A549 (cell line): ENCODE measurements around the gene ABI3BP. TPM values are rescaled to one million over a fixed set of nuclear protein-coding genes. Genes with fewer than 3 reads are reported as not detected.

Source experiments
- ATAC-seq, 2 experiments: fragments of 200-7000 bp in 1 of 2; fragments of >200 bp in 1 of 2; cut with Nextera tagmentation in 1 of 2; cut with Tn5 transposase in 1 of 2; 3 replicates each; pipeline versions ENCODE4 v1.8.0 to v1.9.1; 2018 to 2020; ENCODE audit warnings: mild to moderate bottlenecking in 1 of 2, moderate library complexity in 1 of 2
- CTCF ChIA-PET: fragments of 300-600 bp; sonication (Branson Sonifier 250); formaldehyde crosslinking; extraction: SDS; loops from one replicate; lab custom pipeline; 2021; ENCODE audit warnings: antibody characterized with exemption, inconsistent platforms; lab: Yijun Ruan, JAX
- POLR2A ChIA-PET: fragments of 350-600 bp; formaldehyde crosslinking; extraction: SDS; loops from one replicate; lab custom pipeline; 2021; ENCODE audit warnings: antibody characterized with exemption, inconsistent platforms; lab: Yijun Ruan, JAX
- DNase-seq, 2 experiments: peaks; one replicate each; pipeline versions ENCODE4 v3.0.0 to v3.0.0-alpha.2; 2011 to 2016; ENCODE audit warnings: low read depth in 1 of 2, low spot score in 1 of 2
- FAIRE-seq: peaks from 2 replicates; lab custom pipeline; 2011; peaks lifted over from hg19 to GRCh38; lab: Jason Lieb, UNC
- H3K27ac ChIP-seq, 2 experiments: fragments of >200 bp; sonication (Bioruptor Twin); formaldehyde crosslinking; 3 replicates each; pipeline ENCODE4 v1.5.1; 2016 to 2017
- H3K4me1 ChIP-seq: fragments of >200 bp; sonication (Bioruptor Twin); formaldehyde crosslinking; 3 replicates; pipeline ENCODE4 v1.6.1; 2016
- H3K4me2 ChIP-seq: fragments of >200 bp; sonication (Bioruptor Twin); formaldehyde crosslinking; 3 replicates; pipeline ENCODE4 v1.6.1; 2016
- H3K4me3 ChIP-seq: fragments of >200 bp; sonication (Bioruptor Twin); formaldehyde crosslinking; 3 replicates; pipeline ENCODE4 v1.5.1; 2016
- H3K9me3 ChIP-seq: fragments of >200 bp; sonication (Bioruptor Twin); formaldehyde crosslinking; 3 replicates; pipeline ENCODE4 v1.6.1; 2016
- BHLHE40 ChIP-seq: IDR thresholded peaks from 2 replicates; pipeline ENCODE4 v1.6.1; 2012; ENCODE audit warnings: low read depth, low read length, inconsistent platforms
- CBX8 ChIP-seq: fragments of 200-600 bp; sonication (generic); IDR thresholded peaks from 2 replicates; pipeline ENCODE4 v1.6.1; 2016
- CHD2 ChIP-seq: fragments of 150-350 bp; IDR thresholded peaks from 2 replicates; pipeline ENCODE4 v1.6.1; 2014; ENCODE audit warnings: low read length; ENCODE audit not compliant: partially characterized antibody
- ESRRA ChIP-seq: fragments of 150-350 bp; IDR thresholded peaks from 2 replicates; pipeline ENCODE4 v1.6.1; 2014; ENCODE audit warnings: mild to moderate bottlenecking, low read length, borderline replicate concordance
- FOSB ChIP-seq: fragments of 250-450 bp; sonication (Bioruptor Pico); IDR thresholded peaks from 2 replicates; pipeline ENCODE4 v1.5.0; 2020; ENCODE audit warnings: mild to moderate bottlenecking, moderate library complexity
- FOSL2 ChIP-seq, 2 experiments: fragments of 450-650 bp in 1 of 2; fragments of >200 bp in 1 of 2; sonication (Bioruptor Twin) in 1 of 2; formaldehyde crosslinking; IDR thresholded peaks; 2 replicates each; pipeline versions ENCODE4 v1.5.0 to v1.6.1; 2016 to 2020; ENCODE audit warnings: mild to moderate bottlenecking in 1 of 2, moderate library complexity in 1 of 2
- FOXS1 ChIP-seq: fragments of 250-450 bp; sonication (Bioruptor Pico); IDR thresholded peaks from 2 replicates; pipeline ENCODE4 v1.5.0; 2020; ENCODE audit warnings: mild to moderate bottlenecking, moderate library complexity
- HDAC2 ChIP-seq: fragments of 200-600 bp; sonication (generic); IDR thresholded peaks from 2 replicates; pipeline ENCODE4 v1.6.1; 2016
- HEYL ChIP-seq: fragments of 250-450 bp; sonication (Bioruptor Pico); IDR thresholded peaks from 2 replicates; pipeline ENCODE4 v1.8.0; 2021; ENCODE audit warnings: mild to moderate bottlenecking, moderate library complexity
- HOXA7 ChIP-seq: fragments of 250-450 bp; sonication (Bioruptor Pico); IDR thresholded peaks from 2 replicates; pipeline ENCODE4 v1.5.0; 2020; ENCODE audit warnings: mild to moderate bottlenecking, moderate library complexity
- HOXB13 ChIP-seq: fragments of 250-450 bp; sonication (Bioruptor Pico); IDR thresholded peaks from 2 replicates; pipeline ENCODE4 v1.5.0; 2020; ENCODE audit warnings: low read depth, mild to moderate bottlenecking, moderate library complexity
- JUN ChIP-seq, 2 experiments: fragments of >200 bp; sonication (Bioruptor Twin); formaldehyde crosslinking; IDR thresholded peaks; 2 replicates in 1 of 2; 3 replicates in 1 of 2; pipeline ENCODE4 v1.6.1; 2016 to 2017
- KDM1A ChIP-seq: fragments of 200-600 bp; sonication (generic); IDR thresholded peaks from 2 replicates; pipeline ENCODE4 v1.6.1; 2016; ENCODE audit warnings: low read depth, mild to moderate bottlenecking
- KDM5A ChIP-seq: fragments of 200-600 bp; sonication (generic); IDR thresholded peaks from 2 replicates; pipeline ENCODE4 v1.6.1; 2016; ENCODE audit warnings: antibody characterized with exemption, mild to moderate bottlenecking
- MAFK ChIP-seq: fragments of 450-650 bp; IDR thresholded peaks from 2 replicates; pipeline ENCODE4 v1.6.1; 2014; ENCODE audit not compliant: partially characterized antibody
- MAX ChIP-seq: IDR thresholded peaks from 2 replicates; pipeline ENCODE4 v1.6.1; 2012
- NFE2L2 ChIP-seq: fragments of 150-350 bp; conservative IDR thresholded peaks from 2 replicates; pipeline ENCODE4 v1.6.1; 2014; ENCODE audit warnings: low read length
- NPAS2 ChIP-seq: fragments of 250-450 bp; sonication (Bioruptor Pico); IDR thresholded peaks from 2 replicates; pipeline ENCODE4 v1.8.0; 2022; ENCODE audit warnings: mild to moderate bottlenecking, moderate library complexity, borderline replicate concordance
- PBX3 ChIP-seq: IDR thresholded peaks from 2 replicates; pipeline ENCODE4 v1.6.1; 2012
- POLR2A ChIP-seq: IDR thresholded peaks from 2 replicates; pipeline ENCODE4 v1.6.1; 2012; ENCODE audit warnings: mild to moderate bottlenecking, low read length
- POLR2AphosphoS2 ChIP-seq: conservative IDR thresholded peaks from 2 replicates; pipeline ENCODE4 v1.6.1; 2012; ENCODE audit warnings: low read length, improper control_type of control experiment, inconsistent platforms
- RAD21 ChIP-seq, 2 experiments: fragments of >200 bp in 1 of 2; sonication (Bioruptor Twin) in 1 of 2; formaldehyde crosslinking in 1 of 2; IDR thresholded peaks in 1 of 2; conservative IDR thresholded peaks in 1 of 2; 2 replicates in 1 of 2; 3 replicates in 1 of 2; pipeline ENCODE4 v1.6.1; 2012 to 2018; ENCODE audit warnings: inconsistent platforms in 1 of 2
- RARB ChIP-seq: fragments of 250-450 bp; sonication (Bioruptor Pico); IDR thresholded peaks from 2 replicates; pipeline ENCODE4 v1.8.0; 2021; ENCODE audit warnings: mild to moderate bottlenecking, moderate library complexity
- RCOR1 ChIP-seq: fragments of 150-350 bp; IDR thresholded peaks from 2 replicates; pipeline ENCODE4 v1.6.1; 2014; ENCODE audit warnings: antibody characterized with exemption, low read length, low read depth
- SREBF2 ChIP-seq: fragments of 450-650 bp; IDR thresholded peaks from 2 replicates; pipeline ENCODE4 v1.6.1; 2014; ENCODE audit warnings: mild to moderate bottlenecking, moderate library complexity
- TFCP2L1 ChIP-seq: fragments of 250-450 bp; sonication (Bioruptor Pico); IDR thresholded peaks from 2 replicates; pipeline ENCODE4 v1.5.0; 2021; ENCODE audit warnings: mild to moderate bottlenecking
- TP53 ChIP-seq: fragments of 250-450 bp; sonication (Bioruptor Pico); IDR thresholded peaks from 2 replicates; pipeline ENCODE4 v1.5.0; 2021; ENCODE audit warnings: mild to moderate bottlenecking, moderate library complexity
- USF2 ChIP-seq: fragments of 450-650 bp; IDR thresholded peaks from 2 replicates; pipeline ENCODE4 v1.6.1; 2014; ENCODE audit warnings: antibody characterized with exemption
- ZFP36 ChIP-seq: fragments of 450-650 bp; IDR thresholded peaks from 2 replicates; pipeline ENCODE4 v1.6.1; 2014; ENCODE audit warnings: borderline replicate concordance; ENCODE audit not compliant: partially characterized antibody
- ZNF302 ChIP-seq: fragments of 250-450 bp; sonication (Bioruptor Pico); IDR thresholded peaks from 2 replicates; pipeline ENCODE4 v1.9.0; 2021; ENCODE audit warnings: inconsistent platforms, mild to moderate bottlenecking, moderate library complexity
- WGBS: methylation state at CpG from one replicate; pipeline ENCODE4 v1.1.6; 2017; ENCODE audit errors: missing lambda C conversion rate; 5-methylcytosine and 5-hydroxymethylcytosine counted together
- polyA plus RNA-seq, 4 experiments: library from polyadenylated mRNA; depleted of rRNA in 3 of 4; stranded (reverse); fragments of >200 nt; fragmentation: RNase III in 1 of 4; extraction: RNeasy Plus Mini Kit Qiagen cat#74134 plus additional on column Dnase treatment in 1 of 4; gene quantifications; 2 replicates in 3 of 4; 3 replicates in 1 of 4; pipeline ENCODE4 v1.2.3, GENCODE V29; 2011 to 2017
- TF ChIP-seq, protein P1 (sequence below): fragments of 200-600 bp; sonication (generic); IDR thresholded peaks from 2 replicates; pipeline ENCODE4 v1.6.1; 2016; ENCODE audit warnings: antibody characterized with exemption, mild to moderate bottlenecking, moderate library complexity

Gene ABI3BP
- polyA plus RNA-seq, 2 of the 4 experiments (the other 2 are of a cell fraction): 1.3 to 1.8 TPM

- Histone ChIP-seq H3K4me2 (no peak overlapping the region), H3K9me3 (no peaks in the 10 kb centered on the region), H3K4me1 (no peaks in the 10 kb centered on the region), H3K4me3 (no peak overlapping the region), H3K27ac (no peak overlapping the region)
- POLR2A ChIA-PET: no interaction called here
- TF ChIP-seq ZNF302 (CRISPR knock-in tag) (no peak), KDM5A (no peak)
- FAIRE-seq (no peak), DNase-seq (no peak), ATAC-seq (no peak)
- CTCF ChIA-PET: interaction anchor here (1.0 kb wide), 1 partner anchor 62 kb away, joined by 3 read pairs; no protein-coding TSS in a partner anchor
- 4% methylated on average over 1 of the region's 1 CpG for WGBS
Observed at GRCh38 chr3:100865442-100865841, 127.8 kb downstream of the ABI3BP start.

DNA sequence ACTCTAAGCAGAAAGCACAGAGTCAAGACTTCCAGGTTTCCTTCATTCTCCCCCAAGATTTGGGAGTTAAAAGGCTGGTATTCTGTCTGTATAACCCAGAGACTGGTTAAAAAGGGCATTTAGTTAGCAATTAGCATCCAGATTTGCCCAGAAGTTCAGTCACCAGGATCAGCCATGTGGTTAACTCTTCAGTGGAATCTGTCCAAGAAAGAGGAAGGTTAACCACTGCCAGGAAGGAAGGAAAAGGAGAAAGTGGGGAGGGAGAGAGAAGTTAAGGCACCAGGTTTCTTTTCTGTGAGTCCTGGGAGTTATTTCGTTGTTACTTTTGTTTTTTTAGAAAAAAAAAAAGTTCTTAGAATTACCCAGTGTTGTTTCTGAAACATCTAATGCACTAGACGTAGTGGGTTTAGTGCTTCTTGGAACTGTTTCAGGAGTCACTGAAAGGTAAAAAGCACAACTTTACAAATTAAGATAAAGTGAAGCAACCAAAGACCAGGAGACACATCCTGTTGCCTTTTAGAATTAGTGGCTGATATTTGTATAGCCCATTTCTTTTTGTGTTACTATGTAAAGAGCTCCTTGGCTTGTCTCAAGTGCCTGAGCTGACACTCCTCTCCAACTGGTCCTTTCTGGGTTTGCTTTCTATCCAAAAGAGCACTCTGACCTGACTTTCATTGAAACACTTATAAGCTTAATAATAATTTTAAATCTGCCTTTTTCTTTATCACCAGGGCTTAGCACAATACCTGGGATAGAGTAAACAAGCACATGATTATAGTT, 128.6 kb downstream of the ABI3BP start:
- no peak for ATAC-seq
- no peak for DNase-seq
- no peak overlapping the region for H3K27ac ChIP-seq
- no peaks in the 10 kb centered on the region for H3K4me1 ChIP-seq
- H3K4me3 ChIP-seq: no peak overlapping the region
- H3K4me2 ChIP-seq: no peak overlapping the region
- no peaks in the 10 kb centered on the region for H3K9me3 ChIP-seq
- 38% methylated on average over 2 of the region's 2 CpGs for whole genome bisulfite sequencing
- FAIRE-seq: no peak
- TF ChIP-seq ZFP36: no peak
- TF ChIP-seq JUN (IDR thresholded peaks at IDR 0.05): no peak
- TF ChIP-seq POLR2AphosphoS2: no peak
- TF ChIP-seq MAFK: no peak
- TF ChIP-seq HOXB13 (CRISPR knock-in tag): no peak
- no peak for TF ChIP-seq USF2
- no peak for TF ChIP-seq FOSL2 (IDR thresholded peaks at IDR 0.05)
- TF ChIP-seq FOSL2 (CRISPR knock-in tag; IDR thresholded peaks at IDR 0.05): no peak
- no peak for TF ChIP-seq CHD2
- no peak for TF ChIP-seq TP53 (CRISPR knock-in tag)
- no peak for TF ChIP-seq TFCP2L1 (CRISPR knock-in tag)
- TF ChIP-seq NFE2L2: no peak
- TF ChIP-seq SREBF2: no peak
- no peak for TF ChIP-seq PBX3
- no peak for TF ChIP-seq FOSB (CRISPR knock-in tag)
- no peak for TF ChIP-seq NPAS2
- ChIA-PET CTCF (interaction anchor here (1.0 kb wide), 1 partner anchor 61 kb away, joined by 3 read pairs; no protein-coding TSS in a partner anchor), POLR2A (no interaction called here)

DNA sequence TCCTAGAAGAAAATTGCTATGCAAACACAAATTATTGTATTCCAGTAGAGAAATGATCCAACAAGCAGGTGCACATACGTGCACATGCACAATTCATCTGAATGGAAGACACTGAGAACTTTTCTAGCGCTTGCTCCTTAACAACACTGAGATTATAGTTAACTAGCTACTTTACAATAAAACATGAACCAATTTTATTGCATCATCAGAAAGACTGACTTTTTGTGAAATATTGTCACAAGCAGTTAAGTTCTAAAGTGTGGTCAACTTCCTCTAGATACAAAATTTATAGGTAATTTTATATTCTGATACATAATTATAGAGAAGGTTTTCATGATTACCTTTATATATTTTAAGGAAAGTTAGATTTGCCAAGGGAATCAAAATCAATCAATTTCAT, 135.4 kb downstream of the ABI3BP start:
- 80% methylated on average over 2 of the region's 2 CpGs for WGBS
- no peak for FAIRE-seq
- TF ChIP-seq RAD21 (conservative IDR thresholded peaks at IDR 0.05 in 1 of 2, IDR thresholded peaks at IDR 0.05 in 1 of 2) (no peak), CBX8 (no peak), KDM1A (no peak), RCOR1 (no peak), HEYL (no peak), HDAC2 (no peak), ZNF302 (CRISPR knock-in tag) (no peak), POLR2A (no peak), FOSL2 (IDR thresholded peaks at IDR 0.05) (no peak), FOSL2 (CRISPR knock-in tag; IDR thresholded peaks at IDR 0.05) (no peak), TFCP2L1 (CRISPR knock-in tag) (no peak), NPAS2 (no peak), MAX (no peak), RARB (CRISPR knock-in tag) (no peak), ESRRA (no peak), FOXS1 (CRISPR knock-in tag) (no peak), HOXA7 (CRISPR knock-in tag) (no peak), BHLHE40 (no peak)
- TF ChIP-seq, protein P1, sequence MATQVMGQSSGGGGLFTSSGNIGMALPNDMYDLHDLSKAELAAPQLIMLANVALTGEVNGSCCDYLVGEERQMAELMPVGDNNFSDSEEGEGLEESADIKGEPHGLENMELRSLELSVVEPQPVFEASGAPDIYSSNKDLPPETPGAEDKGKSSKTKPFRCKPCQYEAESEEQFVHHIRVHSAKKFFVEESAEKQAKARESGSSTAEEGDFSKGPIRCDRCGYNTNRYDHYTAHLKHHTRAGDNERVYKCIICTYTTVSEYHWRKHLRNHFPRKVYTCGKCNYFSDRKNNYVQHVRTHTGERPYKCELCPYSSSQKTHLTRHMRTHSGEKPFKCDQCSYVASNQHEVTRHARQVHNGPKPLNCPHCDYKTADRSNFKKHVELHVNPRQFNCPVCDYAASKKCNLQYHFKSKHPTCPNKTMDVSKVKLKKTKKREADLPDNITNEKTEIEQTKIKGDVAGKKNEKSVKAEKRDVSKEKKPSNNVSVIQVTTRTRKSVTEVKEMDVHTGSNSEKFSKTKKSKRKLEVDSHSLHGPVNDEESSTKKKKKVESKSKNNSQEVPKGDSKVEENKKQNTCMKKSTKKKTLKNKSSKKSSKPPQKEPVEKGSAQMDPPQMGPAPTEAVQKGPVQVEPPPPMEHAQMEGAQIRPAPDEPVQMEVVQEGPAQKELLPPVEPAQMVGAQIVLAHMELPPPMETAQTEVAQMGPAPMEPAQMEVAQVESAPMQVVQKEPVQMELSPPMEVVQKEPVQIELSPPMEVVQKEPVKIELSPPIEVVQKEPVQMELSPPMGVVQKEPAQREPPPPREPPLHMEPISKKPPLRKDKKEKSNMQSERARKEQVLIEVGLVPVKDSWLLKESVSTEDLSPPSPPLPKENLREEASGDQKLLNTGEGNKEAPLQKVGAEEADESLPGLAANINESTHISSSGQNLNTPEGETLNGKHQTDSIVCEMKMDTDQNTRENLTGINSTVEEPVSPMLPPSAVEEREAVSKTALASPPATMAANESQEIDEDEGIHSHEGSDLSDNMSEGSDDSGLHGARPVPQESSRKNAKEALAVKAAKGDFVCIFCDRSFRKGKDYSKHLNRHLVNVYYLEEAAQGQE: no peak

More for the DNA sequence above, 135.4 kb downstream of the ABI3BP start:
- Histone ChIP-seq H3K9me3 (no peaks in the 10 kb centered on the region), H3K27ac (no peak overlapping the region), H3K4me3 (no peak overlapping the region), H3K4me1 (no peaks in the 10 kb centered on the region), H3K4me2 (no peak overlapping the region)
- POLR2A ChIA-PET: no interaction called here
- CTCF ChIA-PET: no interaction called here
- DNase-seq (no peak), ATAC-seq (no peak)
